ENCODE data around the gene SLC27A5.
"Not testable (repeated sequence)": the region's sequence is repeated elsewhere in the genome, so short reads cannot be mapped to it uniquely, and the experiment has no call there.

The SLC27A5 gene

GRCh38 chr19:58519355-58520256, 7.8 kb upstream of the SLC27A5 start, which contains the start of gene ZBTB45:
TSS of gene ZBTB45 (minus strand) at chr19:58519810. CDS start at chr19:58517673, 2,137 bp downstream.
- DNase-seq, result peak; percentile 88

GRCh38 chr19:58519087-58519354, 7.2 kb upstream of the SLC27A5 start:
- DNase-seq, result peak; percentile 69

- no peak for DNase-seq
These were observed 6.7 kb upstream of the SLC27A5 start for GRCh38 chr19:58518256-58519086.

GRCh38 chr19:58516964-58517833, 5.4 kb upstream of the SLC27A5 start:
- DNase-seq, result no peak

- DNase-seq, result no peak
These were observed 4.5 kb upstream of the SLC27A5 start for GRCh38 chr19:58516246-58516836.

- no peak for DNase-seq
These were observed 3.5 kb upstream of the SLC27A5 start for GRCh38 chr19:58515259-58515658.

- no peak for DNase-seq
These were observed 2.8 kb upstream of the SLC27A5 start for GRCh38 chr19:58514564-58515022.

GRCh38 chr19:58513694-58514563, 2.1 kb upstream of the SLC27A5 start:
- DNase-seq, result peak; percentile 97

- DNase-seq, result no peak
These were observed 1.5 kb upstream of the SLC27A5 start for GRCh38 chr19:58513213-58513693.

- no peak for DNase-seq
These were observed 1.5 kb downstream of the SLC27A5 start for GRCh38 chr19:58510084-58510862.

GRCh38 chr19:58509731-58510083, 2.1 kb downstream of the SLC27A5 start:
- no peak for DNase-seq

- not testable (repeated sequence) for DNase-seq
These were observed 4.1 kb downstream of the SLC27A5 start for GRCh38 chr19:58507602-58508223.

GRCh38 chr19:58500242-58500641, 11.6 kb downstream of the SLC27A5 start:
- DNase-seq, result no peak

- DNase-seq, result peak; percentile 98
These were observed 12.5 kb downstream of the SLC27A5 start for GRCh38 chr19:58499021-58499927.

GRCh38 chr19:58498316-58499020, 13.3 kb downstream of the SLC27A5 start:
- no peak for DNase-seq

GRCh38 chr19:58497634-58498170, 14.1 kb downstream of the SLC27A5 start:
- DNase-seq, result no peak

- DNase-seq, result no peak
These were observed 19.5 kb downstream of the SLC27A5 start for GRCh38 chr19:58492265-58492664.

- DNase-seq, result no peak
These were observed 20.4 kb downstream of the SLC27A5 start for GRCh38 chr19:58491393-58491792.

All from CD4-positive, alpha-beta T cell treated with Interleukin-17A for 4 hours (primary cell).